Measurements from ENCODE around the gene ISM1. TPM values are rescaled to one million over a fixed set of nuclear protein-coding genes. Genes with fewer than 3 reads are reported as not detected.
A peak's percentile ranks its signal among the peaks of the same experiment; 100 is the strongest.

ISM1 gene
- total and polyA plus RNA-seq, 2 of the 13 experiments (the other 11 are each of a cell fraction or from before 2014, with no cell fraction given) = 0.40 to 1.4 TPM

- ATAC-seq (no peak), DNase-seq (ENCODE audit: low spot score) (no peak), FAIRE-seq (no peak)
- intact Hi-C loops (cut with micrococcal nuclease; ENCODE audit: unreplicated experiment) (no loop called here), in situ Hi-C loops (cut with HindIII; ENCODE audit: extremely low pct_ligation_motif_present, low pct_unique_long_range_greater_than_20kb) (loop anchor here (25.0 kb wide), 1 partner anchor 323 kb away; no protein-coding TSS in a partner anchor)
- WGBS (ENCODE audit: low lambda C conversion rate) = 94% methylated on average over 6 of the region's 6 CpGs
- Histone ChIP-seq H3K27me3 (ENCODE audit: control insufficient read depth in 1 of 2, insufficient read depth in 2 of 2, low read length in 2 of 2) (no peaks in the 10 kb centered on the region; a peak in 1 of 5 replicates), H3K9me3 (ENCODE audit: low read length) (no peaks in the 10 kb centered on the region), H3K36me3 (replicated peaks in 1 of 2; ENCODE audit: control insufficient read depth in 1 of 2, insufficient read depth in 2 of 2, low read length in 2 of 2) (no peaks in the 10 kb centered on the region), H3K9ac (ENCODE audit: insufficient read depth, low read depth, low read length) (no peak overlapping the region), H3K4me3 (replicated peaks in 1 of 3; ENCODE audit: insufficient read depth in 1 of 3, low read depth in 2 of 3, low read length in 3 of 3) (no peak overlapping the region), H3K27ac (ENCODE audit: extremely low read length, insufficient read depth, low read length) (no peak overlapping the region), H3K4me2 (ENCODE audit: low read depth, low read length) (no peak overlapping the region), H3K79me2 (ENCODE audit: insufficient read depth, low read length) (no peaks in the 10 kb centered on the region), H3K4me1 (ENCODE audit: insufficient read depth, low read length) (no peaks in the 10 kb centered on the region), H2AFZ (ENCODE audit: low read length) (no peak overlapping the region), H4K20me1 (ENCODE audit: insufficient read depth, low read length) (no peaks in the 10 kb centered on the region)
- ChIA-PET CTCF (ENCODE audit: low intra/inter-chr PET ratio, low total read pairs) (no interaction called here), POLR2A (no interaction called here)
- no peak for TF ChIP-seq ZNF747 (CRISPR knock-in tag; IDR thresholded peaks at IDR 0.05; ENCODE audit: borderline replicate concordance)
- TF ChIP-seq ZNF891 (CRISPR knock-in tag; IDR thresholded peaks at IDR 0.05) = 0 out of 2 replicates have a peak, but pooled peaks have one; percentile 27
- no peak for TF ChIP-seq YEATS4 (CRISPR knock-in tag; IDR thresholded peaks at IDR 0.05; ENCODE audit: borderline replicate concordance)
- no TSS peak for BruUV-seq (replicated peaks)
Observed at GRCh38 chr20:13285408-13285807, 64.3 kb downstream of the ISM1 start.

- CTCF ChIA-PET (ENCODE audit: low intra/inter-chr PET ratio, low total read pairs) = no interaction called here
- POLR2A ChIA-PET = no interaction called here
- TF ChIP-seq HHEX (CRISPR knock-in tag; IDR thresholded peaks at IDR 0.05) (no peak), CSRNP2 (CRISPR knock-in tag; conservative IDR thresholded peaks at IDR 0.05; ENCODE audit: low read depth) (no peak), SYNCRIP (IDR thresholded peaks at IDR 0.05; ENCODE audit: insufficient read depth, low read depth, low read length) (no peak), ZNF790 (CRISPR knock-in tag; IDR thresholded peaks at IDR 0.05; ENCODE audit: borderline replicate concordance) (no peak), HNRNPH1 (optimal IDR thresholded peaks at IDR 0.05; ENCODE audit: low read depth, low read length) (no peak), FOXP1 (IDR thresholded peaks at IDR 0.05) (no peak), FOXP1 (CRISPR knock-in tag; IDR thresholded peaks at IDR 0.05) (no peak), SMAD3 (CRISPR knock-in tag; IDR thresholded peaks at IDR 0.05) (no peak), ZNF143 (CRISPR knock-in tag; IDR thresholded peaks at IDR 0.05) (no peak), CBX5 (CRISPR knock-in tag; IDR thresholded peaks at IDR 0.05; ENCODE audit: borderline replicate concordance) (no peak), ZNF280D (CRISPR knock-in tag; IDR thresholded peaks at IDR 0.05) (no peak), ZNF30 (CRISPR knock-in tag; IDR thresholded peaks at IDR 0.05) (no peak), MAFG (CRISPR knock-in tag; IDR thresholded peaks at IDR 0.05) (no peak), ELF1 (CRISPR knock-in tag; IDR thresholded peaks at IDR 0.05) (no peak), PLRG1 (conservative IDR thresholded peaks at IDR 0.05) (no peak)
Observed at GRCh38 chr20:13286052-13286451, 65.0 kb downstream of the ISM1 start.

More at GRCh38 chr20:13286052-13286451, 65.0 kb downstream of the ISM1 start:
- Histone ChIP-seq H3K4me3 (replicated peaks in 1 of 3; ENCODE audit: insufficient read depth in 1 of 3, low read depth in 2 of 3, low read length in 3 of 3) (no peak overlapping the region), H2AFZ (ENCODE audit: low read length) (no peak overlapping the region), H3K79me2 (ENCODE audit: insufficient read depth, low read length) (no peaks in the 10 kb centered on the region), H3K9me3 (ENCODE audit: low read length) (no peaks in the 10 kb centered on the region), H3K4me1 (ENCODE audit: insufficient read depth, low read length) (peaks cover 5% of the 10 kb centered on the region), H3K27me3 (ENCODE audit: control insufficient read depth in 1 of 2, insufficient read depth in 2 of 2, low read length in 2 of 2) (no peaks in the 10 kb centered on the region; a peak in 1 of 5 replicates), H3K9ac (ENCODE audit: insufficient read depth, low read depth, low read length) (no peak overlapping the region), H3K4me2 (ENCODE audit: low read depth, low read length) (no peak overlapping the region), H3K27ac (ENCODE audit: extremely low read length, insufficient read depth, low read length) (no peak overlapping the region), H4K20me1 (ENCODE audit: insufficient read depth, low read length) (no peaks in the 10 kb centered on the region), H3K36me3 (replicated peaks in 1 of 2; ENCODE audit: control insufficient read depth in 1 of 2, insufficient read depth in 2 of 2, low read length in 2 of 2) (no peaks in the 10 kb centered on the region)
- DNase-seq (ENCODE audit: low spot score) (no peak), FAIRE-seq (no peak), ATAC-seq (no peak)
- intact Hi-C loops (cut with micrococcal nuclease; ENCODE audit: unreplicated experiment) (no loop called here), in situ Hi-C loops (cut with HindIII; ENCODE audit: extremely low pct_ligation_motif_present, low pct_unique_long_range_greater_than_20kb) (loop anchor here (25.0 kb wide), 1 partner anchor 324 kb away; no protein-coding TSS in a partner anchor)
- WGBS (ENCODE audit: low lambda C conversion rate) = 87% methylated on average over 5 of the region's 5 CpGs
- BruUV-seq (replicated peaks) = no TSS peak

Measured in HepG2 (cell line).